PC-9 (cell line): ENCODE results near the gene CEP20.

Source experiments
- EZH2 ChIP-seq: fragments of 200-600 bp; sonication (generic); IDR thresholded peaks from 2 replicates; pipeline ENCODE4 v1.8.0; 2017; ENCODE audit warnings: antibody characterized with exemption, low read depth
- TF ChIP-seq, protein P1 (sequence below): fragments of 200-600 bp; sonication (generic); conservative IDR thresholded peaks from 2 replicates; pipeline ENCODE4 v1.6.1; 2017; ENCODE audit warnings: mixed run types, antibody characterized with exemption, mild to moderate bottlenecking, moderate library complexity

- TF ChIP-seq, protein P1, sequence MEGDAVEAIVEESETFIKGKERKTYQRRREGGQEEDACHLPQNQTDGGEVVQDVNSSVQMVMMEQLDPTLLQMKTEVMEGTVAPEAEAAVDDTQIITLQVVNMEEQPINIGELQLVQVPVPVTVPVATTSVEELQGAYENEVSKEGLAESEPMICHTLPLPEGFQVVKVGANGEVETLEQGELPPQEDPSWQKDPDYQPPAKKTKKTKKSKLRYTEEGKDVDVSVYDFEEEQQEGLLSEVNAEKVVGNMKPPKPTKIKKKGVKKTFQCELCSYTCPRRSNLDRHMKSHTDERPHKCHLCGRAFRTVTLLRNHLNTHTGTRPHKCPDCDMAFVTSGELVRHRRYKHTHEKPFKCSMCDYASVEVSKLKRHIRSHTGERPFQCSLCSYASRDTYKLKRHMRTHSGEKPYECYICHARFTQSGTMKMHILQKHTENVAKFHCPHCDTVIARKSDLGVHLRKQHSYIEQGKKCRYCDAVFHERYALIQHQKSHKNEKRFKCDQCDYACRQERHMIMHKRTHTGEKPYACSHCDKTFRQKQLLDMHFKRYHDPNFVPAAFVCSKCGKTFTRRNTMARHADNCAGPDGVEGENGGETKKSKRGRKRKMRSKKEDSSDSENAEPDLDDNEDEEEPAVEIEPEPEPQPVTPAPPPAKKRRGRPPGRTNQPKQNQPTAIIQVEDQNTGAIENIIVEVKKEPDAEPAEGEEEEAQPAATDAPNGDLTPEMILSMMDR = no peak
- no peak for TF ChIP-seq EZH2
These were observed 30.9 kb upstream of the CEP20 start for GRCh38 chr16:15919331-15919730.
